GM21717 (cell line): Measurements from ENCODE around the gene EFEMP1.
"Not testable (repeated sequence)": the region's sequence is repeated elsewhere in the genome, so short reads cannot be mapped to it uniquely, and the experiment has no call there.

Source experiments
- ATAC-seq: cut with Tn5 transposase; IDR thresholded peaks from one replicate; pipeline ENCODE4 v1.9.1; 2021; ENCODE audit warnings: mild to moderate bottlenecking, moderate library complexity; ENCODE audit not compliant: unreplicated experiment

EFEMP1 gene

GRCh38 chr2:55837073-55837472, 86.5 kb downstream of the EFEMP1 start:
- no peak for ATAC-seq

GRCh38 chr2:55831671-55832410, 91.7 kb downstream of the EFEMP1 start:
- not testable (repeated sequence) for ATAC-seq

- no peak for ATAC-seq
These were observed 95.7 kb downstream of the EFEMP1 start for GRCh38 chr2:55827855-55828254.

GRCh38 chr2:55827428-55827827, 96.2 kb downstream of the EFEMP1 start:
- not testable (repeated sequence) for ATAC-seq

- no peak for ATAC-seq
These were observed 97.3 kb downstream of the EFEMP1 start for GRCh38 chr2:55826246-55826645.

GRCh38 chr2:55824551-55825096, 99.0 kb downstream of the EFEMP1 start:
- ATAC-seq = no peak
